Stimulated activated CD4-positive, alpha-beta T cell treated with anti-CD3 and anti-CD28 coated beads, Interleukin-4, amount 100 ng/mL, for 1 hour (primary cell): ENCODE measurements around the gene RHOC.
A peak's percentile ranks its signal among the peaks of the same experiment; 100 is the strongest.

ENCODE experiments used
- DNase-seq: peaks from one replicate; pipeline ENCODE4 v3.0.0-alpha.2; 2020

The RHOC gene

DNA sequence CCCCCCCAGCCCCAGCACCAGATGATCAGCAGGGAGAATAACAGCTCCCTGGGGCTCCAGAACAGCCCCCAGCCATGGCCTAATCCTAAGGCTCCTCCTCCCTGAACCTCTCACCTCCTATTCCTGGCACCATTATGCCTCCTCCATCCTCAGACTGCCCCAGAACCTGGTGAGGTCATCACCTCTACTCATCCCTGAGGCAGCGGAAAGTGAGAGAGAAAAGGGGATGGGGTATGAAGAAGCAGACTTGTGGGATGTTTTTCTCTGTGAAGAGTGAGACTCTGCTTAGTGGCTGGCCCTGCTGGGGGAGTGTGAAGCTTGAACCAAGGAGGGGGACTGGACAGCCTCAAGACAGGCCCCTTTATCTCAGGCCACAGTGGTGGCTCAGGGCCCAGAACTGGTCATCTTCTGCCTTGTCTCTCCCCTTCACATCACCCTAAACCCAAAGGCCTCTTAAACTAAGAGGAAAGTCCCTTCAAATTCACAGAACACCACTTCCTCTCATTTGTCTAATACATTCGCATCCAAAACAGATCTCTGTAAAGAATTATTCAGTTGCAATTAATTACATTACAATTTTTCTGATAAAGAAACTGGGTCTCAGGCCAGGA, 10.4 kb upstream of the RHOC start:
- no peak for DNase-seq

DNA sequence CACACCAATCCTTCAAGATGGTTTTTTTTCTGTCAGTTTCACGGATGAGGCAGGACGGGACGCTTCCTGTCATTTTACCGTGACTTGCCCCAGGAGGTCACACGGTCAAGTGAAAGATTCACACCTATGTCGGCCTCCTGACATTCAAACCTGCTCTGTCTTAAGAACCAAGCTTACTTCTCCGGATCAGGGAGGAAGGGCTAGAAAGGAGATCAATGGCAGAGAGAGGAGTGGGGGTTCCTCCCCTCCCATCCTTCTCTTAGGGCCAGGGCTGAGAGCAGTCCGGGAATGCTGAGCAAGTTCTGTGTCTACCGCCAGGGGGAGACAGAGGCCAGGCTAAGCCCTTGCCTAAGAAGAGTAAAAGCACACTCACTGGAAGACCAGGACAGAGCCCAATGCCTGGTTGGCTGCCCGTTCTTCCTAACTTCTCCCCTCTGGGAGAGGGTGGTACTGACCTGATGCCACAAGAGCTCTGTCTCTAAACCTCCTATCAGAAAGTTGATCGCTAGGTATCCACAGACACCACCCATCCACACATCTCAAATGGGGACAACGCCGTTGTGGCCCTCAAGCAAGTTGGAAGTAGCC, 9.3 kb upstream of the RHOC start:
- peak; percentile 79 for DNase-seq

DNA sequence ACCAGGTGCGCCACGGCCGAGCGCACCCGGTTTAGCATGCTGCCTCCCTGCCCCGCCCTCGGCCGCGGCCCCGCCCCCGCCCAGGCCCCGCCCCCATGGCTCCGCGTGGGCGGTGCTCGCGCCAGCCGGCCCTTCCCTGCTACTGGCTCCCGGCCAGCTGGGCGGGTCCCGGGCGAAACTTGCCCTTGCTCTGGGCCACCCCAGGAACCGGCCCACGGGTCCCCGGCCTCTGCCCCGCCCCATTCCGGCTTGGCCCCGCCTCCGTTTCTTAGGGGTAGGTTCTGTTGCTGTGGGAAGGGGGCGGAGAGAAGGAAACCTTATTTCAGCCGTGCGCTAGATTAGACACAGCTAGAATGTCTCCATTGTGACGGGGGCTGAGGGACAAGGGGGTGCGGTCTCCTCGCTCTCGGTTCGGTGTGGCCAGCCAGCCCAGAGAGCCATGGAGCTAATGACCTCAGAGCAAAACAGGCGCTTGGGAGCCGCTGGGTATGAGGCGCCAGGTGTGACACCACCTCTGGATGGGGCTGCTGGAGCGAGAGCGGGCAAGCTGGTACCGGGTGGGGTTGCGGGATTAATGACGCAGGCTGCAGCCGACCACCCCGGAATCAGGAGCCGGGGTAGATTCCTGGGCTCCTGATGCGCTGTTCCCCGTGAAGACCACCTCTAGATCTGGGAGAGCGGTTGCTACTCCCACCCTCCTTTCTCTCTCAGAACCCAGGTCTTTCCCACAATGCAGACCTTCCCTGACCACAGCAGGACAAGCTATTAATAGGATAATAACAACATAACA, 8.5 kb upstream of the RHOC start, which contains the start of gene PPM1J:
TSS of gene PPM1J (minus strand) at position 69 of the 790 bp plus-strand sequence. CDS start at position 38, 31 bp downstream.
- peak; percentile 92 for DNase-seq

DNA sequence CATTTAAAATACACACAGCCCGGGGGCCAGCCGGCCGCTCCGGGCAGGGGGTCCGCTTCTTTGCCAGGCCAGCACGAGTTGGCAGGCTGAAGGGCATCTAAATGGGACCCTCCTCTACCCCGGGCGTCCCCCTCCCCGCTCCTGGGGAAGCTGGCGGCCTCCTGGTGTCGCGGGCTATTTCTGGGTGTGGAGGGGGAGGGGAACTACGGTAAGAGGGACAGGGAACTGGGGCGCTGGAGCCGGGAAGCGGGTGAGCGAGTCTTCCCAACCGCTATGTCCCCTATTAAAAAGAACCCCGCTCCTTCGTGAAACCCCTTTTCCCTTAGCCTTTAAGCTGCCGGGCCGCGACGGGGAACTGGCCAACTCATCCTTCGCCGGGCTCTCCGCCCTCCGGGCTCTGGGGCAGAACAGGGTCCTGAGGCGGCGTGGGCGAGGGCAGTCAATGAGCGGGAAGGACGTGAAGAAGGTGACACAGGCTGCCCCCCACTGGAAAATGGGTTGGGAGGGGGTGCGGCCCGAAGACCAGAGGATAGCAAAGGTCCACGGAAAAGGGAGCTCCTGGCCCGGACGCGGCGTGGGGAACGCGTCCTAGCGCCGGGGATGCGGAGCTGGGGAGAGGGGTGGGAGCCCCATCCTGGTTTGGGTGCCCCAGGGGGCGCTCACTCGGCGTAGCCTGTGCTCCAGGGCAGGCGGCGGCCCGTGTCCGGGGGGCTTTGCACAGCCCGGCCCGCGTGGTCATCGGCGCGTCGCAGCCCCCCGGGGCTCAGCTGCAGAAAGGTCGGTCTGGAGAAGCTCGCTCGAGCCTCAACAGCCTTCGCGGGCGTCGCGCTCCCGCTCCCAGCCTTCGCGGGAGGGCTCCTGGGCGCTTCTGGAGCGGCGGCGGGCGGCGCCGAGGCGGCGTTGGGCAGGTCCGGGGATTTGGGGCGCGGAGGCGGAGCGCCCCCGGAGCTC, 7.7 kb upstream of the RHOC start:
- peak; percentile 19 for DNase-seq

DNA sequence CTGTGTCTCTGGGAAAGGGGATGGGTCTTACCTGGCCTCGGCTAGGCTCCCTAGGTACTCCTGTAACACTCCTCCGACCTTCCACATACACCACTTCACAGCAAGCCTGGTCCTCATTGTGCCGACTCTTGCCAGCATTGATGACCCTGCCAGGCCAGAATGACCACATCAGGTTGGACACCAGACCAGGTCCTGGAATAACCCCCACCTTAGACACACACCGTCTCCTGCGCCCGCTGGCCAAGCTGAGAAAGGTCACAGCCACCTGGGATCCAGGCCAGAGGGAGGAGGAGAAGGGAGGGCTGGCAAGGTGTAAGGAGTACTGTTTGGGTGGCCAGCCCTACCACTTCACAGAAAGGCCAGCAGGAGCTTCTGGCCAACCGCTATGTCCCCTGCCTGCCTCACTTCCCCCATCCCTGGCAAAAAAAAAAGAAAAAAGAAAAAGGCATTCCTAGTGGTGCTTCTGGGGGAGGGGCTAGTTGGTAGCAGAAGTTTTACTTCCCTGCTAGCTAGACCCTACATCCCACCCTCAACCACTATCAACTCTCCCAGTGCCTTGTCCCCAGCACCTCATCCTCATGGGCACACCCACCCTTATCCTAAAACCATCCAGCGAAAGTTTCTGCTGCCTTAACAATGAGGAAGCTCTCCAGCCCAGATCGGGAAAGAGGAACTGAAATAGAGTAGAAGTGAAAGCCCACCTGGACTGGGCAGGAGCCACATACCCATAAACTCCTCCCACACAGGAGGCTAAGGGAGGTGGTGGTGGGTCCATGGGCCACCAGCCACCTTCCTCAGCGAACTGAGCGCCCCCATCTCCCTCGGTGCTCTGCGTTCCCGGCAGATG, 6.8 kb upstream of the RHOC start:
- no peak for DNase-seq

DNA sequence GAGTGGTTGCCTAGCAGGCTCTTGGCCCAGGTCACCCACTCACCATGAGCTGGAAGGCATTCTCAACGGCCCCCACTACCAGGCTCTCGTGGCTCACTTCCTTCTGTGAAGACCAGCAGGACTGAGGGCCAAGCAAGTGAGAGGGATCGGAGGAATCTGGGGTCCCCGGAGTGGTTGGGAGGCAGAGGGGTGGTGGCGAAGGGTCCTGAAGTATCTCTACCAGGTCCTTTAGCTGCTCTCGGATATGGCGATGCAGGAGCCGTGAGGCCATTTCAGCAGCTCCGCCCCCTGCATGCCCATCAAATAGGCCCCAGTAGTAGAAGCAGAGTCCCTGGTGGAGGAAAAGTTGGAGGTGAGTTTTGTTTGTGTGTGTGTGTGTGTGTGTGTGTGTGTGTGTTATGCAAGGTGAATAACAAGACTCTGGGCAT, 5.8 kb upstream of the RHOC start:
- DNase-seq: no peak

DNA sequence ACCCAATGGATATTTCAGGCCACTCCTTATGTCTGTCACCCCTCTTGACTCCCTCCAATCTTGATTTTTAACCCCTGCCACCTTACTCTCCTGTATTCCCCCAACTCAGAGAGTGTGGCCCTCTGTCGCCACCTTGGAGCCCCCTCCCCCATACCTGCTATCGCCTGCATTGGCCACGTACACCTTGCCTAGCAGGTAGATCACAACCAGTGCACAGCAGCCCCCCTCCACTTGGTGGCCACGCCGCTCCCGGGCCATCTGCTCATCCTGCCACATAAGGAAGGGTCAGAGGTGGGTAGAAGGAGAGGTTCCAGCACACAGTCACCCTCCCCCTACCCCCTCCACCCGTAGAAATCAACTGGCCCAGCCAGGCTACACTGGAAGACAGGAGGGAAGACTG, 5.3 kb upstream of the RHOC start:
- DNase-seq: no peak

DNA sequence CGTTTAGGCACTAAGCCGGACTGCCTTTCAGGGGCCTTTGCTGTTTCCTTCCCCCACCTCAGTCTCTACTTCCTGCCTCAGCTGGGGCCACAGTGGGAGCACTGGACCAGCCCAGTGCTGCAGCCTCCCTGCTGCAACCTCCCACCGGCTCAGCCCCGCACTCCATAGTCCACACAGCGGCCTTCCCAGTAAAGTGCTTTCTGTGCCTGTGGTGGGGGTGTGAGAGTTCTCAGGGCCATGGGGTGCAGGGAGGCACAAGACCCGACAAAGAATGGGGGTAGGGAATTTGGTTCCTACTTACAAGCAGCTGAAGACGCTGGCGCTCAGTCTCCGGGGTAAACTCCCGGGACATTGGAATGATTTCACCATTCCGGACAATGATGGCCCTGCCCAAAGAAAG, 4.7 kb upstream of the RHOC start:
- no peak for DNase-seq

DNA sequence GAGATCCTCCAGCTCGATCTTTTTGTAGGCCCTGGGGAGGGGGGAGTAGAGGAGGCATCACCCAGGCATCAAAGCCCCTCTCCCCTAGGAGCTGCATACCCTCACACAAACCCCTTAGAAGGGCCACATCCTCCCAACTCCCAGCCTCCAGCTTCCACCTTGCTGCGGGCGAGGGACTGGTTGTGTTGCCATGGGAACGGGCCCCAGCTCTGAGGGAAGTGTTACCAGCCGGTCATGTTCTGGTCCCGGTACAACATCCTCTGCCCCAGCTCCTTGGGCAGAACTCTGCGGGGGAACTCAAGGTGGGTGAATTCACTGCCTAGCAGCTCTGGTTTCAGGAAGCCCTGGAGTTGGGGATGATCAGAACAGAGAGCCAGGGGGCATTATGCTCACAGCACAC, 4.1 kb upstream of the RHOC start:
- DNase-seq: no peak

DNA sequence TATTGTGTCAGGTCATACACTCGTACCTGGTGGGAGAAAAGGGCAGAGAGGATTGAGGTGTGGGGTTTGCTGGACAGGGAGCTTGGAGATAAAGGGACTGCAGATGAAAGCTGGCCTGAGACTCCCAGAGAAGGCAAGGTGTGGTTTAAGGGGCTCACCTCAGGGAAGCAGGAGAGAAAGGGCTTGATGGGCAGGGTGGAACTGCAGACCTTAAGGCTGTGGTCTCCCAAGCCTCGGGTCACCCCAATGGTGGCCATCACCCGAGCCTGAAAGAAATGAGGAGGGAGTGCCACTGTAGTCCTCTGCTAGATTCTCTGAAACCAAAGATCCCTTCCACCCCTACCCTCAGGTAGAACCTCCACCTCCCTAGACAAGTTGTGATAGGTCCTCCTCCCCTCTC, 3.7 kb upstream of the RHOC start:
- DNase-seq: no peak

DNA sequence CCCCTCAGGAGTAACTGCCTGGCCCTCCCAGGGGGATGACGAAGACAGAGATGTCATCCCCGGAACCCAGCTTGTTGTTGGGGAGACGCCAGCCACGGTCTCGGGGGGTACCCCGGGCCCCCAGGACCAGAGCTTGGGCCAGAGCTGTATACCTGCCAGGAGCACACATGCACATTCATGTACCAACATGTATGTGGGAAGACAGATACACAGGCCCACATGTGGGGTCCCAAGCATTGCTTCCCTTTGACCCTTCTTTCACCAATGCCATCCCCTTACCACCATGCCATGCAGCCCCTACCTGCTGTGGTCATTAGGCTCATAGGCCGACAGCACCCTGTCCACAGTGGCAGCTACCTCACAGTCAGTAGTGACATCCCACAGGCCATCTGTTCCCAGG, 3.2 kb upstream of the RHOC start:
- no peak for DNase-seq

DNA sequence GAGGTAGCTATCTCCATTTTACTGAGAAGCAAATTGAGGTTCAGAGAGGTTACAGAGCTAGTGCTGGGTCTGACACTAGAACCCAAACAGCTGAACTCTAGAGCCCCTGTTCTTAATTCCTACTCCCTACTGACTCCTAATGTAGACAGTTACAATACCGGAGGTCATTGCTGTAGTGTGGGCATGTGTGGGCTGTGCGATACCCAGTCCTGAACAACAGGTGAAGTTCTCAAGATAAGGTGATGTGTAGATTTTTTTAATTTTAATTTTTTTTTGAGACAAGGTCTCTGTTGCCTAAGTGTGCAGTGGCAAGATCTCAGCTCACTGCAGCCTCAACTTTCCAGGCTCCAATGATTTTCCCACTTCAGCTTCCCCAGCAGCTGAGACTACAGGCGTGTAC, 1.6 kb upstream of the RHOC start:
- no peak for DNase-seq

DNA sequence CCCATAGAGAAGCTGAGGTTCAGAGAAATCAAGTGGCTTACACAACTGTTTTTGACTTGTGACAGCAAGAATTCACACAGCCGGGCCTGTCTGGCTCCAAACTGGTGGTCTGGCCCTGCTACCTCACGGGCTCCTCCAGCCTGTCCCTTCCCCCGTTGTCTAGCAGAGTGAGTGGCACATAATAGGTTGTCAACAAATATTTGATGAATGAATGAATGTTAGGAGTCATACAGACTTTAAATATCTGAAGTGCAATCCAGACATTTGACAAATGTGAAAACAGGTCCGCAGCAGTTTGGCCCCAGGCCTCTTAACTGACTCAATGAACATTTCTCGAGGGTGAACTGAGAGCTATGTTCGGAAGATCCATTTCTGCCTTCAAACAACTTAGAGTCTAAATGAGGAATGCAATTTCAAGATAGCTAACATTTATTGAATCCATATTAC, 1.1 kb upstream of the RHOC start:
- no peak for DNase-seq

DNA sequence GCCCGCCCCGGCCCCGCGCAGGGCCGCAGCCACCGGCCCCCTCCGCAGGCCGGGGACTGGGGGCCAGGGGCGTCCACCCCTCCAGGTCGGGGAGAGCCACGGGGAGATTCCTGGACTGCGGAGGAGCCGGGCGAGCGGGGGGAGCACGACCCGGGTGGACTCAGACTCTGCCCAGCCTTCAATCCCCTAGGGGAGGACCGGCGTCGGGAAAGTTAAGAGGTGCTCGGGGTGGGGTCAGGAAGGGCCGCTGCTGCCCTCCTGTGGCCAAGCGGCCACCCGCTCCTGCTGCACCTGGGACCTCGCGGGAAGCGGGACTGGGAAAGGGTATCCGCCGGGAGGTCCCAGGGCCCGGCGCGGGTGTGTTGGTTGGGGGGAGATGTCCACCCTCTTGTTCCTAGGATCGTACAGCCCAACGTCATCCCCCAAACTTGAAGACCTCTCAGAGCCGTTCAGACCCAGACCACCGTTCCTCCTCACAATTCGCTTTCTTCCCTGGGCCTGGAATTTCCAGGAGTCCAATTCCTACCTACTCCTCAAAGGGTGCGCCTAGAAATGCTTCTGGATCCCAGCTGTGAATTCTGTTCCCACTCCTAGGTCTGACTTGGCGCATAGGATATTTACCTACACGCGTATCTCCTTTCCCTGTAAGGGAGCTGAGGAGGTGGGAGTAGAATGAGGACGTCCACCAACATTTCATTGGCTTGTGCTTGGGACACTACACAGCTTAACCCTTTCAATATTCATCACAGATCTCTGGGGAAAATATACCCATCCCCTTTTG, 484 bp upstream of the RHOC start:
- DNase-seq: peak; percentile 63

DNA sequence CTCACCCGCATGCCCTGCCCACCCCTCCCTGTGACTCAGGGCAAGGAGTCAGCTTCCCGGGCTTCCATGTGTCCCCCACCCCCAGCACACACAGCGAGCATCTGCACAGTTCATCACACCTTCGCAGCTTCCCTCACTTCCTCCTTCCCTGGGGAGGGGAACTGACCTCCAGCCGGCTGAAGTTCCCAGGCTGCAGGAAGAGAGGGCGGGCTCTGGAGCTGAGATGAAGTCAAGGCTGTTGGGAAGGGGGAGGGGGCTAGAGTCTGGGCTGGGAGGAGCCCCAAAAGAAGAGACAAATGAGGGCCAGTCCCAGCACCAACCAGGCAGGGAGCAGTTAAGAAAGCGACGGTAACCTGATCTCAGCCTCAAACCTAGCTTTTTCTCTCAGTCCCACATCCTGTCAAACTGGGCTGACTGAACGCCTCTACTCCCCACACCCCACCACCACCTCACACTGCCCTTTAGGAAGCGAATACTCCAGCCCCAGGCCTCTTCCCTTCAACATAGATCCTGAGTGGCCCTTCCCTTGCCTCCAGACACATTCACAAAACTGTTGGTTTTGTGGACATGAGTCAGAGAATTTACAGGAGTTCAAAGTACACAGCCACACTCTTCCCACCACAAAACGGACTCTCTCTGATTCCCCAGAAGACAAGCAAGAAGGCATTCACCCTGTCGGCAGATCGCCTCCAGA, 1.8 kb downstream of the RHOC start:
- DNase-seq: no peak

DNA sequence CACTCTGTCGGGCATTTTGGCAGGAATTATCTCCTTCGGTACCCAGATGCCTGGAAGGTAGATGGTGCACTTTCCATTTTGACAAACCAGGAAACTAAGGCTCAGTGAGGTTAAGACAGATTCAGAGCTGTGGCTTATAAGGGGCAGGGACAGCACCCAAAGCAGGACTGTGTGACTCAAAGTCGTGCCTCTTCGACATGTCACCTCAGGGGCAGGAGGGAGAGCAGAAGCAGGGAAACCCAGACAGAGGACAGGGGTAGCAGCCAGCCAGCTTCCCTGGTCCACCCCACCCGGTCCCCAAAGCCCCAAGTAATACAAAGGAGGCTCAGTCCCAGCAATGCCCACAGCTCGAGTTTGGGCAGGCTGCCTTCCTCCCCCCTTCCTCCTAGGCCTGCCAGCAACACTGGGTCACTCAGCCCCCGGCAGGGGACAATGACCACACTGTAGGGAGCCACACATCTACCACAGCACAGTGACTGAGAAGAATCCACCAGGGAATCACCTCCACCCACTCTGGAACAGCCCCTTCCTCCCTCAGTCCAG, 2.5 kb downstream of the RHOC start:
- DNase-seq: no peak

DNA sequence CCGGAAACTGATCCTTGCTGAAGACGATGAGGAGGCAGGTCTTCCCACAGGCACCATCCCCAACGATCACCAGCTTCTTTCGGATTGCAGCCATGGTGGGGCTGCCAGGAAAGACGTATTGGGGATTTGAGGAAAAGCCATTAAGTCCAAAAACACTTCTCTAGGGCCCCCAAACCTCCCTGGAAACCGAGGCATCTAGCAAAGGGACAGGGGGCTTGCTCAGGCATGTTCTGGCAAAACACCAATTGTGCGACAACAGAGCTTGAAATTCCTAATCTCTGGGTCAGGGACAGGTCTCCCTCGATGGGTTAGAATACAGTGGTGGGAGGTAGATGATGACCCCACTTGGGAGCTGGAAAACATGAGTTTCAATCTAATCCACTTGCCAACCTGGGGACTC, 3.2 kb downstream of the RHOC start:
- no peak for DNase-seq

DNA sequence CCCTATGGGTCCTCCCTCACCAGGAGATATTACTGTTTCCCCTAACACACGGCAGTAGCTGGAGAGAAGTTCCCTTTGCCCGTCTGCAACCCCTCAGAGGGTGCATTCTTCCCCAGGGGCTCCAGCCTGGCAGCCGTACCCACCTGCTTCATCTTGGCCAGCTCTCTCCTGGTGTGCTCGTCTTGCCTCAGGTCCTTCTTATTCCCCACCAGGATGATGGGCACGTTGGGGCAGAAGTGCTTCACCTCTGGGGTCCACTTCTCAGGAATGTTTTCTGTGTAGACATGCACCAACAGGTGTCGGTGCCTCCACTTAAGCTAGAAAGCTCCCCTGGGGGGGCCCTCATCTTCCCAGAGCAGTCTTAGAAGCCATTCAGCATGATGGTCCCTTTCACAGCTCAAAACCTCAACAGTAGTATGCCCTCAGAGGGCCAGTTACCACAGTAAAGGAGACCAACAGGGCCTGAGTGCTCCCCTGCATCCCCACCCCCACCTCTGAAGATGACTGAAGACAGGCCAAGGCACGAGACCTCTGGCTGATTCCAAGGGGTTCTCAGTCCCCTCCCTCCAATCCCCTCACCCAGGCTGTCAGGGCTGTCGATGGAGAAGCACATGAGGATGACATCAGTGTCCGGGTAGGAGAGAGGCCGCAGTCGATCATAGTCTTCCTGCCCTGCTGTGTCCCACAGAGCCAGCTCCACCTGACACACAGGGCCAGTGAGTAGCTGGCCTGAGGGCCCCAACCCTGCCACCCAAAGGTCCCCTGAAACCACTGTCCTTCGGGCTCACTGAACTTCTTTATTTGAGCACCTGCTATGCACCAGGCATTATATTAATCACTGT, 4.3 kb downstream of the RHOC start:
- DNase-seq: no peak

DNA sequence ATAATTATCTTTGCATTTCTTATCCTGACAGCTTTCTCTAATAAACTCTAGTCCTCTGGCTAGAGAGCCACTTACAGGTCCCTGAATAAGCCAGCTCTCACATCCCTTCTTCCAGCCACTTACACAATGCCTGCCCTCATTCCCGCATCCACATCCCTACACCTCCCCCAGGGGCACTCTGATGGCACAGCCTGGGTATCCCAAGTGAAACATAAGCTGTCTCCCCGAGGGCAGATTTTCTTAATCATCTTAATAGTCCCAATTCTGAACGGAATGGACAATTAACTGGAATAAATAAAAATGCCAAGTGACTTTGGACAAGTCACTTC, 4.9 kb downstream of the RHOC start:
- no peak for DNase-seq
